ENCODE measurements around the gene CCNL2. TPM values are rescaled to one million over a fixed set of nuclear protein-coding genes. Genes with fewer than 3 reads are reported as not detected.

Gene CCNL2
- total and polyA plus RNA-seq, 2 of the 13 experiments (the other 11 are each of a cell fraction or from before 2014, with no cell fraction given), result 105 to 340 TPM

GRCh38 chr1:1400576-1401456, 1.7 kb upstream of the CCNL2 start (continued):
- TF ChIP-seq ZNF318 (CRISPR knock-in tag; IDR thresholded peaks at IDR 0.05) (peak; percentile 81), ZNF362 (CRISPR knock-in tag; IDR thresholded peaks at IDR 0.05; ENCODE audit: borderline replicate concordance) (peak; percentile 67; the same call in 1 of the 2 replicates), ZSCAN21 (CRISPR knock-in tag; IDR thresholded peaks at IDR 0.05; ENCODE audit: borderline replicate concordance) (peak; percentile 89), ZFAT (CRISPR knock-in tag; conservative IDR thresholded peaks at IDR 0.05) (no peak), EEA1 (CRISPR knock-in tag; IDR thresholded peaks at IDR 0.05; ENCODE audit: borderline replicate concordance) (no peak), ZSCAN25 (CRISPR knock-in tag; IDR thresholded peaks at IDR 0.05) (peak; percentile 92), ZNF788 (CRISPR knock-in tag; IDR thresholded peaks at IDR 0.05; ENCODE audit: borderline replicate concordance) (peak; percentile 95), ZNF256 (CRISPR knock-in tag; conservative IDR thresholded peaks at IDR 0.05) (0 out of 2 replicates have a peak, but pooled peaks have one; percentile 58), PRDM10 (CRISPR knock-in tag; IDR thresholded peaks at IDR 0.05; ENCODE audit: low read depth) (peak; percentile 83; the same call in 1 of the 2 replicates), ZNF674 (CRISPR knock-in tag; IDR thresholded peaks at IDR 0.05; ENCODE audit: low read depth) (no peak), SALL1 (CRISPR knock-in tag; IDR thresholded peaks at IDR 0.05) (peak; percentile 99), GMEB2 (CRISPR knock-in tag; IDR thresholded peaks at IDR 0.05; ENCODE audit: low read depth) (peak; percentile 52; the same call in 1 of the 2 replicates), ZNF644 (CRISPR knock-in tag; IDR thresholded peaks at IDR 0.05; ENCODE audit: low read depth) (peak; percentile 62)
